B cell (primary cell): ENCODE measurements around the gene INO80D. TPM values are rescaled to one million over a fixed set of nuclear protein-coding genes. Genes with fewer than 3 reads are reported as not detected.
"Not testable (repeated sequence)": the region's sequence is repeated elsewhere in the genome, so short reads cannot be mapped to it uniquely, and the experiment has no call there.

Source experiments
- ATAC-seq: fragments of 200-7000 bp; cut with Tn5 transposase; one replicate; pipeline ENCODE4 v1.10.0; 2021; ENCODE audit warnings: low read depth, mild to moderate bottlenecking, moderate number of reproducible peaks, moderate library complexity
- CTCF ChIA-PET: fragments of 350-600 bp; sonication (Branson Sonifier 250); formaldehyde crosslinking; loops from one replicate; lab custom pipeline; 2021; ENCODE audit warnings: antibody characterized with exemption, inconsistent platforms; lab: Charles Lee
- POLR2A ChIA-PET: fragments of 350-600 bp; sonication (Branson Sonifier 250); formaldehyde crosslinking; loops from one replicate; lab custom pipeline; 2021; ENCODE audit warnings: antibody characterized with exemption; lab: Charles Lee
- DNase-seq: peaks from one replicate; pipeline ENCODE4 v3.0.0; 2013
- H2AFZ ChIP-seq: 2 replicates; pipeline ENCODE4 v1.6.1; 2012; ENCODE audit warnings: mild to moderate bottlenecking, low read depth, low read length; ENCODE audit not compliant: insufficient read depth, poor library complexity, severe bottlenecking
- H3K27ac ChIP-seq, 2 donors: 1 replicate in 1 of 2; 2 replicates in 1 of 2; pipeline ENCODE4 v1.5.1; 2012 to 2013; ENCODE audit warnings: low read length in 2 of 2, mild to moderate bottlenecking in 2 of 2, moderate library complexity in 1 of 2
- H3K27me3 ChIP-seq, 4 experiments: fragments of 200-600 bp in 1 of 4; sonication (generic) in 1 of 4; replicated peaks in 1 of 4; 1 replicate in 2 of 4; 2 replicates in 2 of 4; pipeline versions ENCODE4 v1.6.1 to v1.7.0; 2013 to 2016; ENCODE audit warnings: low read length in 3 of 4, mild to moderate bottlenecking in 2 of 4, mixed read lengths in 1 of 4, moderate library complexity in 1 of 4; ENCODE audit not compliant: insufficient read depth in 4 of 4, control insufficient read depth in 3 of 4; ENCODE audit errors: control extremely low read depth in 1 of 4
- H3K36me3 ChIP-seq, 2 experiments: replicated peaks in 1 of 2; 1 replicate in 1 of 2; 2 replicates in 1 of 2; pipeline versions ENCODE4 v1.6.1 to v1.7.1; 2013; ENCODE audit warnings: low read length in 1 of 2; ENCODE audit not compliant: insufficient read depth in 2 of 2, control insufficient read depth in 1 of 2; ENCODE audit errors: control extremely low read depth in 1 of 2, extremely low read depth in 1 of 2
- H3K4me1 ChIP-seq, 2 donors: fragments of 200-600 bp in 1 of 2; sonication (generic) in 1 of 2; 1 replicate in 1 of 2; 2 replicates in 1 of 2; pipeline versions ENCODE4 v1.5.1 to v1.6.1; 2013 to 2017; ENCODE audit warnings: low read length in 2 of 2; ENCODE audit not compliant: control insufficient read depth in 2 of 2, insufficient read depth in 2 of 2
- H3K4me2 ChIP-seq: replicated peaks from 2 replicates; pipeline ENCODE3; 2012; ENCODE audit warnings: mild to moderate bottlenecking, low read depth, low read length; ENCODE audit not compliant: poor library complexity, severe bottlenecking
- H3K4me3 ChIP-seq, 5 experiments: fragments of 200-600 bp in 1 of 5; sonication (generic) in 1 of 5; 1 replicate in 3 of 5; 2 replicates in 2 of 5; pipeline versions ENCODE4 v1.5.1 to v1.7.0; 2011 to 2016; ENCODE audit warnings: low read length in 4 of 5, mild to moderate bottlenecking in 4 of 5, low read depth in 2 of 5, control low read depth in 1 of 5, moderate library complexity in 1 of 5; ENCODE audit not compliant: insufficient read depth in 1 of 5; ENCODE audit errors: control extremely low read depth in 1 of 5, extremely low read depth in 1 of 5
- H3K79me2 ChIP-seq: fragments of 200-600 bp; sonication (generic); one replicate; pipeline ENCODE4 v1.6.0; 2016; ENCODE audit warnings: low read length; ENCODE audit not compliant: control insufficient read depth, insufficient read depth
- H3K9ac ChIP-seq: fragments of 200-600 bp; sonication (generic); 2 replicates; pipeline ENCODE4 v1.6.1; 2017; ENCODE audit warnings: mild to moderate bottlenecking, low read length, moderate library complexity
- H3K9me3 ChIP-seq, 3 donors: one replicate each; pipeline versions ENCODE4 v1.6.1 to v1.7.1; 2013; ENCODE audit warnings: low read length in 2 of 3; ENCODE audit not compliant: control insufficient read depth in 2 of 3, insufficient read depth in 1 of 3; ENCODE audit errors: control extremely low read depth in 1 of 3
- H4K20me1 ChIP-seq: 2 replicates; pipeline ENCODE4 v1.6.0; 2012; ENCODE audit warnings: mild to moderate bottlenecking, low read length; ENCODE audit not compliant: insufficient read depth, control insufficient read depth, poor library complexity, severe bottlenecking
- H3K27ac Mint-ChIP-seq: one replicate; pipeline ENCODE4 v1.8.0; 2021; ENCODE audit warnings: mixed read lengths
- H3K27me3 Mint-ChIP-seq: one replicate; pipeline ENCODE4 v1.8.0; 2021; ENCODE audit warnings: mixed read lengths
- H3K4me1 Mint-ChIP-seq: one replicate; pipeline ENCODE4 v1.8.0; 2021; ENCODE audit warnings: mixed read lengths
- H3K4me3 Mint-ChIP-seq: one replicate; pipeline ENCODE4 v1.8.0; 2021; ENCODE audit warnings: mixed read lengths
- H3K9me3 Mint-ChIP-seq: one replicate; pipeline ENCODE4 v1.8.0; 2022; ENCODE audit warnings: mixed read lengths; ENCODE audit not compliant: insufficient read depth
- CTCF ChIP-seq: fragments of 200-600 bp; IDR thresholded peaks from one replicate; pipeline ENCODE4 v1.8.0; 2022; ENCODE audit warnings: antibody characterized with exemption, mild to moderate bottlenecking
- WGBS: methylation state at CpG from one replicate; pipeline ENCODE4 v1.1.5; 2013; ENCODE audit warnings: missing lambda C conversion rate; ENCODE audit not compliant: insufficient coverage; 5-methylcytosine and 5-hydroxymethylcytosine counted together
- intact Hi-C: fragments of 100-400 bp; cut with micrococcal nuclease; formaldehyde crosslinking; loops from one replicate; pipeline ENCODE4 v1.10.0; 2022
- polyA plus RNA-seq: library from polyadenylated mRNA; depleted of rRNA; stranded (reverse); fragments of >200 nt; gene quantifications from 2 replicates; pipeline ENCODE4 v1.2.3, GENCODE V29; 2012
- total RNA-seq, 2 donors: library from RNA; stranded (reverse); fragments of 120-200 nt in 1 of 2; gene quantifications; 1 replicate in 1 of 2; 2 replicates in 1 of 2; pipeline versions ENCODE4 v1.2.3 to v1.2.4, GENCODE V29; 2013 to 2022

The INO80D gene
- total and polyA plus RNA-seq, 2 donors (not counting 1 experiment from before 2014, with no cell fraction given) = 6.3 to 61.2 TPM

GRCh38 chr2:206105038-206105437 is 19.1 kb upstream of the INO80D start:
- H3K4me1 ChIP-seq = no peaks in the 10 kb centered on the region
- no peaks in the 10 kb centered on the region for H3K4me1 Mint-ChIP-seq
- no peak overlapping the region for H3K9ac ChIP-seq
- H3K4me3 ChIP-seq = no peak overlapping the region
- ChIA-PET CTCF (no interaction called here), POLR2A (interaction anchor here (0.7 kb wide), 1 partner anchor 22 kb away, joined by 5 read pairs; no protein-coding TSS in a partner anchor)
- H3K9me3 Mint-ChIP-seq = no peaks in the 10 kb centered on the region
- H3K9me3 ChIP-seq = peaks cover 0 to 4% (median 0%) of the 10 kb centered on the region in 3 donors
- ATAC-seq (no peak), DNase-seq (no peak)
- H3K27me3 ChIP-seq = no peaks in the 10 kb centered on the region
- H3K27me3 Mint-ChIP-seq = no peaks in the 10 kb centered on the region
- H3K27ac ChIP-seq = no peak overlapping the region
- intact Hi-C loops = no loop called here
- no peaks in the 10 kb centered on the region for H3K79me2 ChIP-seq
- H3K36me3 ChIP-seq = no peaks in the 10 kb centered on the region
- 86% methylated on average over 3 of the region's 4 CpGs for WGBS
- H4K20me1 ChIP-seq = no peaks in the 10 kb centered on the region
- no peak for TF ChIP-seq CTCF
- no peak overlapping the region for H2AFZ ChIP-seq
- no peak overlapping the region for H3K27ac Mint-ChIP-seq
- H3K4me2 ChIP-seq = no peak overlapping the region
- no peak overlapping the region for H3K4me3 Mint-ChIP-seq

GRCh38 chr2:206098872-206099271 is 12.9 kb upstream of the INO80D start:
- intact Hi-C loops = not testable (repeated sequence)

More at GRCh38 chr2:206098872-206099271, 12.9 kb upstream of the INO80D start:
- H3K79me2 ChIP-seq, H3K4me1 Mint-ChIP-seq, H3K27ac Mint-ChIP-seq, H3K4me1 ChIP-seq, H3K4me2 ChIP-seq, H3K27me3 ChIP-seq, CTCF ChIA-PET, POLR2A ChIA-PET, H3K9me3 Mint-ChIP-seq, H3K27ac ChIP-seq, H3K27me3 Mint-ChIP-seq, H4K20me1 ChIP-seq, H3K36me3 ChIP-seq, H3K9ac ChIP-seq, H3K4me3 ChIP-seq, H3K9me3 ChIP-seq, ATAC-seq, DNase-seq, H2AFZ ChIP-seq, H3K4me3 Mint-ChIP-seq: not testable (repeated sequence)
- WGBS = over 99% methylated on average over 15 of the region's 19 CpGs
